Psoas muscle (tissue), 8 donors: Measurements from ENCODE around the gene RNF13. TPM values are rescaled to one million over a fixed set of nuclear protein-coding genes. Genes with fewer than 3 reads are reported as not detected.

ENCODE experiments used
- ATAC-seq, 4 donors: fragments of 200-7000 bp; cut with Tn5 transposase; one replicate each; pipeline ENCODE4 v1.9.1; 2020; ENCODE audit warnings: moderate library complexity in 3 of 4, mild to moderate bottlenecking in 2 of 4
- DNase-seq, 2 donors: peaks; one replicate each; pipeline ENCODE4 v3.0.0-alpha.2; 2020
- H3K27ac ChIP-seq: fragments of 200-600 bp; one replicate; pipeline ENCODE4 v1.8.0; 2022
- H3K27me3 ChIP-seq, 3 donors: fragments of 200-600 bp in 1 of 3; one replicate each; pipeline versions ENCODE4 v1.6.1 to v1.8.0; 2013 to 2022; ENCODE audit warnings: low read length in 2 of 3, mild to moderate bottlenecking in 2 of 3, moderate library complexity in 1 of 3; ENCODE audit not compliant: insufficient read depth in 3 of 3
- H3K36me3 ChIP-seq, 2 donors: fragments of 200-600 bp in 1 of 2; one replicate each; pipeline versions ENCODE4 v1.6.1 to v1.8.0; 2013 to 2022; ENCODE audit warnings: low read depth in 1 of 2, mild to moderate bottlenecking in 1 of 2, moderate library complexity in 1 of 2; ENCODE audit not compliant: insufficient read depth in 1 of 2
- H3K4me1 ChIP-seq: fragments of 200-600 bp; one replicate; pipeline ENCODE4 v1.8.0; 2022
- H3K4me3 ChIP-seq: fragments of 200-600 bp; one replicate; pipeline ENCODE4 v1.8.0; 2022; ENCODE audit warnings: mild to moderate bottlenecking
- H3K9me3 ChIP-seq: fragments of 200-600 bp; one replicate; pipeline ENCODE4 v1.8.0; 2022
- CTCF ChIP-seq: fragments of 200-600 bp; IDR thresholded peaks from one replicate; pipeline ENCODE4 v1.8.0; 2022; ENCODE audit warnings: antibody characterized with exemption
- WGBS, 3 donors: extraction: QIAGEN DNeasy Blood & Tissue Kit; methylation state at CpG; one replicate each; pipeline versions ENCODE4 v1.1.6 to v1.1.7; 2013; 5-methylcytosine and 5-hydroxymethylcytosine counted together
- intact Hi-C, 2 donors: fragments of 100-400 bp; cut with DNase I; formaldehyde crosslinking; loops; one replicate each; pipeline versions ENCODE4 v1.11.0 to v1.14.2; 2022
- polyA plus RNA-seq, 3 donors: library from polyadenylated mRNA; stranded (reverse); fragments of 200-250 nt; gene quantifications; one replicate each; pipeline ENCODE4 v1.2.3, GENCODE V29; 2013
- total RNA-seq, 4 donors: library from RNA; stranded (reverse); fragmentation: NEBNext Ultra II Directional in 2 of 4; extraction: Animal tissue kit (Norgen Biotek cat#: 25700) in 2 of 4; gene quantifications; one replicate each; pipeline versions ENCODE4 v1.2.1 to v1.2.4, GENCODE V29; 2021 to 2023
- donor health status: healthy with polysubstance abuse.
- donor health status: DM: no; HTN: no; CAD: no; lungs with moderate emphysema.
- donor health status: Bipolar disorder and iron deficiency.
- donor health status: healthy.
- donor health status: DM: yes; HTN: yes; CAD: no.
- donor health status: DM: no; HTN: no; CAD: no.
- donor health status: DM: no; HTN: no; CAD: no.
- donor health status: DM: yes; HTN: yes; CAD: no.

Gene RNF13
- total and polyA plus RNA-seq, 7 donors: 21.7 to 51.0 (median 41.6) TPM

GRCh38 chr3:149886957-149887356, 73.9 kb downstream of the RNF13 start:
- TF ChIP-seq CTCF: no peak
- peak in 1 of 4 donors; percentile 26 for ATAC-seq
- DNase-seq: no peak

DNA sequence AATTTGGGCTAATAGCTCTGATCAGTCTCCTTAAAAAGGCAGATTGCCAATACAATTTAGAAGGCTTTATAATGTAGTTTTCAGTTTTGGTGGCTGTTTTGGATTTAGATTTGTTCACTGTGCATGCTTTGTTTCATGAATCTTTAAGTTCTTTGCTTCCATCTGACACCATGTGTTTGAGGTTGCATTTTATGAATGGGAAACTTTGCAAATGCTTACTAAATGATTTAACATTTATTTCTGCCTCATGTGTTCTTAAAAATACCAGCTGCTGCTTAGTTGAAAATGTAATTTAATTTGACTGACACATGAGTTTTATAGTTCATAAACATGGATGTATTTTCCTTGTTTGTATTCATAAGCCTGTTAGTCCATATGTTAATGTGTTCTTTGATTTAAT, 78.6 kb downstream of the RNF13 start:
- peak overlapping the region; percentile 81 for H3K27ac ChIP-seq
- H3K4me3 ChIP-seq: no peak overlapping the region
- DNase-seq (no peak), ATAC-seq (no peak)
- TF ChIP-seq CTCF: no peak
- intact Hi-C loops: no loop called here
- peaks cover 0 to 6% of the 10 kb centered on the region in 2 donors for H3K36me3 ChIP-seq
- no peaks in the 10 kb centered on the region for H3K27me3 ChIP-seq
- H3K4me1 ChIP-seq: peaks cover 67% of the 10 kb centered on the region
- no peaks in the 10 kb centered on the region for H3K9me3 ChIP-seq

More at GRCh38 chr3:149886957-149887356, 73.9 kb downstream of the RNF13 start:
- no peak overlapping the region for H3K4me3 ChIP-seq
- H3K4me1 ChIP-seq: peaks cover 46% of the 10 kb centered on the region
- H3K36me3 ChIP-seq: peaks cover 0 to 6% of the 10 kb centered on the region in 2 donors
- no peaks in the 10 kb centered on the region for H3K9me3 ChIP-seq
- 82 to 84% (median 83%) methylated on average over 9 of the region's 9 CpGs for WGBS, 3 donors
- no peak overlapping the region for H3K27ac ChIP-seq
- H3K27me3 ChIP-seq: no peaks in the 10 kb centered on the region
- intact Hi-C loops: no loop called here

GRCh38 chr3:149892371-149892770, 79.4 kb downstream of the RNF13 start:
- WGBS, 3 donors: 94 to 97% (median 96%) methylated on average over 10 of the region's 10 CpGs
- Histone ChIP-seq H3K27me3 (no peaks in the 10 kb centered on the region), H3K4me1 (peaks cover 73% of the 10 kb centered on the region), H3K9me3 (no peaks in the 10 kb centered on the region), H3K36me3 (peaks cover 0 to 2% of the 10 kb centered on the region in 2 donors), H3K4me3 (no peak overlapping the region), H3K27ac (peak overlapping the region; percentile 81)
- DNase-seq: peak in 1 of 2 donors; percentile 33
- ATAC-seq: no peak
- intact Hi-C loops: no loop called here
- TF ChIP-seq CTCF: no peak

DNA sequence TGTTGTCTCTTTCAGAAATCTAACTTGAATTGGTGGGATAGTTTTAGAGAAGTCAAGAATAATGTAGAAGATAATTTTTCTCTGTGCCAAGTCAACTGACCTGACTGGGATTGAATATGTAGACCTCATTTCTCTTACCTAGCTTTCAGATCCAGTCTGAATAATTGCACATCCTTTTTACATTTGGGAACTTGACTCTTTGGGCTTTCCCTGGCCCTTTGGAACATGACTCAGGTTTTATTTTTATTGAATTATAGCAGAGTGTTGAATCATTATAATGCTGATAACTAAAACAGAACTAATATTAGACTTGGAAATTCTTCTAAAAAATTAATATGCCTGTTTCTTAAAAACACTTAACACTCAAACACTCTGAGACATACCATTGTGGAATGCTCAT, 81.2 kb downstream of the RNF13 start:
- H3K9me3 ChIP-seq: no peaks in the 10 kb centered on the region
- DNase-seq (no peak), ATAC-seq (peak in 1 of 4 donors; percentile 42)
- intact Hi-C loops: no loop called here
- H3K4me3 ChIP-seq: peak overlapping the region; percentile 35
- no peak for TF ChIP-seq CTCF
- H3K27me3 ChIP-seq: no peaks in the 10 kb centered on the region
- H3K36me3 ChIP-seq: no peaks in the 10 kb centered on the region
- peaks cover 85% of the 10 kb centered on the region for H3K4me1 ChIP-seq
- H3K27ac ChIP-seq: peak overlapping the region; percentile 81

DNA sequence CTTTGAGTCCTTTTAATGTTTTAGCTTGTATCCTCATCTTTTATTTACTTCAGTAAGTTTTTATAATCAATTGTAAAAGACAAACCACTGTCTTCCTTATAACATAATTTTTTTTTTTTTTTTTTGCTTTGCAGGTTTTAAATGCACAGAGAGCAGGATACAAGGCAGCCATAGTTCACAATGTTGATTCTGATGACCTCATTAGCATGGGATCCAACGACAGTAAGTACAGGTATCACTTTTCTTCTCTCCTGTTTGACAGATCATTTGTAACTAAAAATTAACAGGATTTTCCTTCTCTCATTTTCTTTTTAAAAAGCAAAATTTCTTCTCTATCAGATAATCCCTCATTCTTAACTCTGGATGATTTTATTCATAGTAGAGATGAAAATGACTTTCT, 82.3 kb downstream of the RNF13 start:
- Histone ChIP-seq H3K27me3 (no peaks in the 10 kb centered on the region), H3K9me3 (no peaks in the 10 kb centered on the region), H3K36me3 (no peaks in the 10 kb centered on the region), H3K4me1 (peaks cover 91% of the 10 kb centered on the region), H3K27ac (peak overlapping the region; percentile 81), H3K4me3 (peak overlapping the region; percentile 35)
- no peak for TF ChIP-seq CTCF
- intact Hi-C loops: no loop called here
- WGBS, 3 donors: 21 to 33% (median 24%) methylated on average over 1 of the region's 1 CpG
- no peak for DNase-seq
- no peak for ATAC-seq
